NT2/D1 (cell line): ENCODE data around the gene COL8A1.

Experiments
- YY1 ChIP-seq: IDR thresholded peaks from 2 replicates; pipeline ENCODE4 v1.6.1; 2011; ENCODE audit not compliant: insufficient read length, insufficient read depth
- ZNF274 ChIP-seq: IDR thresholded peaks from 2 replicates; pipeline ENCODE4 v1.6.1; 2011; ENCODE audit warnings: mild to moderate bottlenecking, low read depth, low read length

GRCh38 chr3:99633887-99634558, 4.4 kb upstream of the COL8A1 start:
- TF ChIP-seq ZNF274 (no peak), YY1 (no peak)
